Activated T-helper 1 cell treated with anti-CD3 and anti-CD28 coated beads, Interleukin-2, amount 50 U/mL, for 16 hours (primary cell): Measurements from ENCODE around the gene C17orf58.
"Not testable (repeated sequence)": the region's sequence is repeated elsewhere in the genome, so short reads cannot be mapped to it uniquely, and the experiment has no call there.

ENCODE experiments used
- DNase-seq, 2 donors: peaks; one replicate each; pipeline ENCODE4 v3.0.0-alpha.2; 2020; ENCODE audit warnings: low read depth in 1 of 2, low spot score in 1 of 2

Gene C17orf58

DNA sequence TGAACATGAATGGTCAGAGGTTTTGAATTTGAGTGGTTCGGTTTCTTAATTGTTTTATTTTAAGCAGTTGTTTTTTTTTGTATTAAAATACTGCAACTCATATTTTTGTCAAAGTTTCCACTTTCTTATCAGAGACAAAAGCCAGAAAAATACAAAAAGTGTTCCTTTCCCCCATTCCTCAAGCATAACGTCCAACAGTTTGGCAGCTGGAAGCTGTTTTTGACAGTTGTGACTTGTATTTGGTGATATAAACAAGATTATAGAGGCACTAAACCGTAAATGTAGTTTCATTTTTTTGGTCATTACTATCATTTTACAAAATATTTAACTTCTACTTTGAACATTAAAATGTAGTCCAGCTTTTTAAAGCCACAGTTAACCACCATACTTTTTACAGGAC is 36.0 kb downstream of the C17orf58 start:
- DNase-seq, result not testable (repeated sequence)

DNA sequence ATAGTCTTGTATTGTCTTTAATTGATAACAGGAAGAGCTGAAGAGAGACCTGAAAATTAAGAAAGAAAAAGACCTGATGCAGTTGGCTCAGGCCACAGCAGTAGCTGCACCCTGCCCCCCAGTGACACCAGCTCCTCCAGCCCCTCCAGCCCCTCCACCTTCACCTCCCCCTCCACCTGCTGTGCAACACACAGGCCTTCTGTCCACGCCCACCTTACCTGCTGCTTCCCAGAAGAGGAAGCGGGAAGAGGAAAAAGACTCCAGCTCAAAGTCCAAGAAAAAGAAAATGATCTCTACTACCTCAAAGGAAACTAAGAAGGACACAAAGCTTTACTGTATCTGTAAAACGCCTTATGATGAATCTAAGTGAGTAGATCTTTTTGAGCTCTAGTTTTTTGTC is 36.8 kb downstream of the C17orf58 start:
- DNase-seq, result no peak

DNA sequence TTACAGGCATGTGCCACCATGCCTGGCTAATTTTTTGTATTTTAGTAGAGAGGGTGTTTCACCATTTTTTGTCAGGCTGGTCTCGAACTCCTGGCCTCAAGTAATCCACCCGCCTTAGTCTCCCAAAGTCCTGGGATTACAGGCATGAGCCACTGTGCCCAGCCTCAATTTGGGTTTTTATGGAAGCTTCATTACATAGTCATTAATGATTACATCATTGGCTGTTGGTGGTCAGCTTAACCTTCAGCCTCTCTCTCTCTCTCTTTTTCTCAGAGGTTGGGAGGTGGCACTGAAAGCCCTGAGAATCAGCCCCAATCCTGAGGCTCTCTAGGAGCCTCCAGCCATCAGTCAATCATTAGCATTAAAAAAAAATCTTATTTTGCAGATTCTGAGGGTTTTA is 45.3 kb downstream of the C17orf58 start:
- DNase-seq, result no peak

DNA sequence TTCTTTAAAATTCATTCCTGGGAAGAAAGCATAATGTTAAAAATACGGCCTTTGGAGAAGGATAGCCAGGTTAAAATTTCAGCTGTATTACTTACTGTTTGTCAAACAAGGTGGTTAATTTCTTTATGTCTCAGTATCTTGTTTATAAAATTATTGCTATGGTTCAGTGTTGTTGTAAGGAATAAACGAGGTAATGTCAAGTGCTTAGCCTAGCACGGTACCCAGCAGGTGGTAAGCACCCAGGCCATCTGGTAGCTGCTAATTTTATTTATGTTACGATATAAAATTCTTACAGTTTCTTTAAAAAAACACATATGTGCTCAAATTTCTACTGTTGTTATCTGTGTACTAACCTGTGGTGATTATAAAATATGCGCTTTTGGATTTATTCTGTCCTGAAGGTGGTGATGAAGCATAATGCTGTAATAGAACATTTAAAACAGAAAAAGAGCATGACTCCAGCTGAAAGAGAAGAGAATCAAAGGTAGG is 48.9 kb downstream of the C17orf58 start:
- DNase-seq, result no peak

DNA sequence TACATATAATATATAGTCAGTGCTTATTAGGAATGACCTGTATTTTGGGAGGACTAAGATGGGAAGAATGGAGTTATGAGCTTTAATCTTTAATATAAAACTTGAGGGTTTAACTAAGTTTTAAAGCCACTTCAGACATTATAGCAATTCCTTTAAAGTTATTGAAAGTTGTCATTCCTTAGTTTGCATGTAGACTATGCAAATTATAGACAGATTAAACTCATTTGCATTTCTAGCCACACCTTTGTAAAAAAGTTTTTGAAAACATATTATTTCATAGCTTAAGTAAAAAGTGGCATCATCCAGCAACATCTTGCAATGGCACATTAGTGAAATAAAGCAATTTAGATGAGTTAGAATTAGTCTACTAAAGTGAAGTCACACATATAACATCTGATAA is 49.8 kb downstream of the C17orf58 start:
- no peak for DNase-seq

DNA sequence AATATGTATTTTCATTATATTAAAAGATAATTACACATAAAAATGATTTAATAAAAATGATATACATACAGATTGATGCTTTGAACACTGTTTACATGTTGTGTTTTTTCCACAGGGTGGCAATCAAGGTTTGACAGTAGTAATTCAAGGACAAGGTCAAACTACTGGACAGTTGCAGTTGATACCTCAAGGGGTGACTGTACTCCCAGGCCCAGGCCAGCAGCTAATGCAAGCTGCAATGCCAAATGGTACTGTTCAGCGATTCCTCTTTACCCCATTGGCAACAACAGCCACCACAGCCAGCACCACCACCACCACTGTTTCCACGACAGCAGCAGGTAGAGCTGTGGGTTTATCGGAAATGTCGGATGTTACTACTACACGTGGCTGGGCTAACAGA is 52.2 kb downstream of the C17orf58 start:
- no peak for DNase-seq

DNA sequence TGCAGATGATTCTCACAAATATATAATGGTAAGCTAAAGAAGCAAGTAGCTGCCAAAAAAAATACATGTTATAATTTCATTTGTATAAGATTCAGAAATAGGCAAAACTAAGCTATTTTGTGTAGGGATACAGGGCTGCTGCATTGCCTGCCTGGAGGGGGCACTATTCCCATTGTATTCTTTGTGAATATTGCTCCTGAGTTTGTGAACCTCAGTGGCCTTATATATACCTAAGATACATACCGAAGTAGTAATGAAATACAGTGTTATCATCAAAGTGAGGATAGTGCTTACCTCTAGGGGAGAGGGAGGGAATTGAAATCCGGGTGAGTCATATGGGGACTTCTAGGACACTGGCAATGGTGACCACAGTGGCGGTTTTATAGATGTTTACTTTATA is 53.5 kb downstream of the C17orf58 start:
- DNase-seq, result no peak
